H1 (cell line): Measurements from ENCODE around the gene KCNMA1. TPM values are rescaled to one million over a fixed set of nuclear protein-coding genes. Genes with fewer than 3 reads are reported as not detected.
A peak's percentile ranks its signal among the peaks of the same experiment; 100 is the strongest.

Experiments
- CTCF ChIA-PET: fragments of 300-600 bp; sonication (Branson Sonifier 250); formaldehyde crosslinking; loops from one replicate; lab custom pipeline; 2021; ENCODE audit not compliant: partially characterized antibody; lab: Charles Lee
- POLR2A ChIA-PET: fragments of 300-600 bp; sonication (Branson Sonifier 250); formaldehyde crosslinking; loops from one replicate; lab custom pipeline; 2021; ENCODE audit warnings: inconsistent platforms; ENCODE audit not compliant: partially characterized antibody; lab: Charles Lee
- DNase-seq, 2 experiments: peaks; one replicate each; pipeline versions ENCODE4 v3.0.0 to v3.0.0-alpha.2; 2010 to 2022; ENCODE audit warnings: low spot score in 2 of 2, low read depth in 1 of 2, mixed read lengths in 1 of 2
- FAIRE-seq: peaks from 2 replicates; lab custom pipeline; 2011; peaks lifted over from hg19 to GRCh38; lab: Jason Lieb, UNC
- H2AFZ ChIP-seq: 2 replicates; pipeline ENCODE4 v1.8.1; 2012; ENCODE audit warnings: low read length, inconsistent platforms
- H2AK5ac ChIP-seq: 2 replicates; pipeline ENCODE4 v1.6.1; 2013; ENCODE audit warnings: low read depth, low read length
- H2BK120ac ChIP-seq: replicated peaks from 2 replicates; pipeline ENCODE3; 2013; ENCODE audit warnings: low read depth, low read length, inconsistent platforms
- H2BK12ac ChIP-seq: 2 replicates; pipeline ENCODE4 v1.6.1; 2013; ENCODE audit warnings: low read depth, low read length
- H2BK15ac ChIP-seq: 2 replicates; pipeline ENCODE4 v1.6.1; 2013; ENCODE audit warnings: low read length
- H2BK20ac ChIP-seq: 2 replicates; pipeline ENCODE4 v1.6.1; 2013; ENCODE audit warnings: low read length
- H2BK5ac ChIP-seq: 2 replicates; pipeline ENCODE4 v1.6.1; 2013; ENCODE audit warnings: low read depth, low read length
- H3K14ac ChIP-seq: 2 replicates; pipeline ENCODE4 v1.6.1; 2013; ENCODE audit warnings: inconsistent platforms; ENCODE audit not compliant: insufficient read length
- H3K18ac ChIP-seq: 2 replicates; pipeline ENCODE4 v1.6.1; 2013; ENCODE audit warnings: low read length; ENCODE audit errors: extremely low read depth
- H3K23ac ChIP-seq: 2 replicates; pipeline ENCODE4 v1.6.1; 2013; ENCODE audit warnings: inconsistent platforms; ENCODE audit not compliant: insufficient read length
- H3K23me2 ChIP-seq: 2 replicates; pipeline ENCODE4 v1.6.1; 2013; ENCODE audit warnings: low read depth, low read length
- H3K27ac ChIP-seq: 2 replicates; pipeline ENCODE4 v1.6.1; 2011; ENCODE audit warnings: low read depth, low read length, inconsistent platforms
- H3K27me3 ChIP-seq, 4 experiments: replicated peaks in 1 of 4; 1 replicate in 1 of 4; 2 replicates in 3 of 4; pipeline versions ENCODE4 v1.6.1 to v1.8.1; 2011 to 2013; ENCODE audit warnings: low read length in 3 of 4, mild to moderate bottlenecking in 3 of 4, inconsistent platforms in 2 of 4, mixed read lengths in 2 of 4, moderate library complexity in 1 of 4; ENCODE audit not compliant: control insufficient read depth in 3 of 4, insufficient read depth in 3 of 4; ENCODE audit errors: extremely low read depth in 1 of 4
- H3K36me3 ChIP-seq, 4 experiments: 2 replicates each; pipeline versions ENCODE4 v1.6.1 to v1.8.1; 2011 to 2013; ENCODE audit warnings: mild to moderate bottlenecking in 4 of 4, low read length in 3 of 4, moderate library complexity in 2 of 4, control low read depth in 1 of 4, inconsistent platforms in 1 of 4; ENCODE audit not compliant: insufficient read depth in 4 of 4, control insufficient read depth in 2 of 4
- H3K4ac ChIP-seq: replicated peaks from 2 replicates; pipeline ENCODE3; 2013; ENCODE audit warnings: low read length, low read depth, mixed read lengths, inconsistent platforms; ENCODE audit not compliant: insufficient read length
- H3K4me1 ChIP-seq, 4 experiments: replicated peaks in 1 of 4; 1 replicate in 1 of 4; 2 replicates in 3 of 4; pipeline versions ENCODE4 v1.6.1 to v1.8.1; 2011 to 2013; ENCODE audit warnings: low read length in 3 of 4, inconsistent platforms in 2 of 4, mixed read lengths in 1 of 4; ENCODE audit not compliant: insufficient read depth in 4 of 4, control insufficient read depth in 3 of 4
- H3K4me2 ChIP-seq, 2 experiments: 2 replicates each; pipeline versions ENCODE4 v1.6.1 to v1.8.1; 2011 to 2013; ENCODE audit warnings: low read depth in 2 of 2, low read length in 2 of 2, control low read depth in 1 of 2, inconsistent platforms in 1 of 2, mild to moderate bottlenecking in 1 of 2; ENCODE audit not compliant: insufficient read depth in 1 of 2
- H3K4me3 ChIP-seq, 4 experiments: fragments of 200-600, 300-600 bp in 1 of 4; sonication (generic), shearing (Covaris generic), sonication (Bioruptor Twin) in 1 of 4; 2 replicates each; pipeline versions ENCODE4 v1.5.1 to v1.8.1; 2011 to 2016; ENCODE audit warnings: low read length in 4 of 4, low read depth in 3 of 4, control low read depth in 2 of 4, inconsistent platforms in 2 of 4, mild to moderate bottlenecking in 2 of 4, mixed read lengths in 1 of 4, moderate library complexity in 1 of 4; ENCODE audit not compliant: insufficient read depth in 2 of 4; ENCODE audit errors: extremely low read depth in 1 of 4
- H3K56ac ChIP-seq: replicated peaks from 2 replicates; pipeline ENCODE3; 2013; ENCODE audit warnings: low read depth, mild to moderate bottlenecking, mixed read lengths, low read length, inconsistent platforms; ENCODE audit not compliant: insufficient read length
- H3K79me1 ChIP-seq: 2 replicates; pipeline ENCODE4 v1.6.1; 2013; ENCODE audit warnings: low read depth, low read length, control low read depth
- H3K79me2 ChIP-seq, 2 experiments: 2 replicates each; pipeline versions ENCODE4 v1.6.1 to v1.8.1; 2012 to 2013; ENCODE audit warnings: low read length in 2 of 2, mild to moderate bottlenecking in 2 of 2, inconsistent platforms in 1 of 2; ENCODE audit not compliant: insufficient read depth in 2 of 2, control insufficient read depth in 1 of 2
- H3K9ac ChIP-seq, 4 experiments: replicated peaks in 1 of 4; 1 replicate in 1 of 4; 2 replicates in 3 of 4; pipeline versions ENCODE4 v1.6.1 to v1.8.1; 2011 to 2013; ENCODE audit warnings: low read depth in 3 of 4, low read length in 3 of 4, control low read depth in 2 of 4, mild to moderate bottlenecking in 2 of 4, moderate library complexity in 2 of 4, inconsistent platforms in 1 of 4; ENCODE audit errors: extremely low read depth in 1 of 4
- H3K9me3 ChIP-seq, 2 experiments: 2 replicates each; pipeline versions ENCODE4 v1.6.1 to v1.8.1; 2012 to 2013; ENCODE audit warnings: mild to moderate bottlenecking in 2 of 2, moderate library complexity in 2 of 2, control low read depth in 1 of 2, inconsistent platforms in 1 of 2, low read depth in 1 of 2, low read length in 1 of 2, mixed read lengths in 1 of 2; ENCODE audit not compliant: insufficient read depth in 2 of 2
- H4K20me1 ChIP-seq, 2 experiments: replicated peaks in 1 of 2; 2 replicates each; pipeline versions ENCODE3 to v1.8.1; 2011 to 2013; ENCODE audit warnings: inconsistent platforms in 2 of 2, low read length in 2 of 2, mild to moderate bottlenecking in 1 of 2; ENCODE audit not compliant: insufficient read depth in 2 of 2, control insufficient read depth in 1 of 2
- H4K5ac ChIP-seq: 2 replicates; pipeline ENCODE4 v1.6.1; 2013; ENCODE audit warnings: low read length, low read depth, mixed read lengths, inconsistent platforms; ENCODE audit not compliant: insufficient read length
- H4K8ac ChIP-seq: 2 replicates; pipeline ENCODE4 v1.8.0; 2013; ENCODE audit warnings: mild to moderate bottlenecking, moderate library complexity, low read length, inconsistent platforms; ENCODE audit not compliant: insufficient read depth; ENCODE audit errors: extremely low read depth
- H4K91ac ChIP-seq: replicated peaks from 2 replicates; pipeline ENCODE3; 2013; ENCODE audit warnings: low read length, mixed read lengths, inconsistent platforms; ENCODE audit not compliant: insufficient read length
- ASH2L ChIP-seq: fragments of 200-600, 300-600 bp; sonication (generic); IDR thresholded peaks from one replicate; pipeline ENCODE4 v1.7.1; 2017; ENCODE audit warnings: low read length
- CBX8 ChIP-seq: fragments of 300-800, 300-1000 bp; sonication (generic); IDR thresholded peaks from 2 replicates; pipeline ENCODE4 v1.7.1; 2016; ENCODE audit warnings: low read depth, low read length, borderline replicate concordance
- EP300 ChIP-seq, 2 experiments: IDR thresholded peaks; 1 replicate in 1 of 2; 2 replicates in 1 of 2; pipeline ENCODE4 v1.6.1; 2011 to 2012; ENCODE audit warnings: low read depth in 2 of 2, low read length in 2 of 2, mild to moderate bottlenecking in 2 of 2, borderline replicate concordance in 1 of 2, inconsistent platforms in 1 of 2, moderate library complexity in 1 of 2
- EZH2 ChIP-seq: fragments of 200-600 bp; sonication (generic); IDR thresholded peaks from 2 replicates; pipeline ENCODE4 v1.7.1; 2012; ENCODE audit warnings: low read depth, mild to moderate bottlenecking, moderate library complexity, low read length, inconsistent platforms; ENCODE audit not compliant: severe bottlenecking
- POLR2A ChIP-seq, 2 experiments: IDR thresholded peaks; 1 replicate in 1 of 2; 2 replicates in 1 of 2; pipeline ENCODE4 v1.6.1; 2011; ENCODE audit warnings: low read depth in 2 of 2, low read length in 2 of 2, mild to moderate bottlenecking in 2 of 2; ENCODE audit errors: control extremely low read depth in 1 of 2
- SIN3A ChIP-seq, 2 experiments: IDR thresholded peaks in 1 of 2; conservative IDR thresholded peaks in 1 of 2; 2 replicates each; pipeline ENCODE4 v1.6.1; 2011 to 2012; ENCODE audit warnings: low read length in 2 of 2, improper control_type of control experiment in 1 of 2, low read depth in 1 of 2, mild to moderate bottlenecking in 1 of 2
- SIRT6 ChIP-seq: IDR thresholded peaks from one replicate; pipeline ENCODE4 v1.7.1; 2012; ENCODE audit warnings: low read length, inconsistent platforms
- WGBS, 2 experiments: shearing (Covaris generic) in 1 of 2; methylation state at CpG; one replicate each; pipeline versions ENCODE4 v1.1.6 to v1.1.7; 2013 to 2015; ENCODE audit warnings: low lambda C conversion rate in 2 of 2, mixed read lengths in 2 of 2, inconsistent platforms in 1 of 2, low coverage in 1 of 2, missing lambda C conversion rate in 1 of 2; ENCODE audit not compliant: insufficient replicate concordance in 2 of 2, insufficient coverage in 1 of 2, insufficient read length in 1 of 2; ENCODE audit errors: extremely low coverage in 1 of 2, missing lambda C conversion rate in 1 of 2; 5-methylcytosine and 5-hydroxymethylcytosine counted together
- polyA plus RNA-seq, 7 experiments: library from polyadenylated mRNA; depleted of rRNA in 3 of 7; stranded (reverse) in 5 of 7; unstranded in 2 of 7; fragments of >200 nt in 5 of 7; fragments of 200-250 nt in 2 of 7; gene quantifications; 1 replicate in 5 of 7; 2 replicates in 1 of 7; 4 replicates in 1 of 7; pipeline versions ENCODE4 v1.2.1 to v1.2.3, GENCODE V29; 2011 to 2013; ENCODE audit warnings: missing spikeins in 2 of 7, mixed read lengths in 2 of 7
- total RNA-seq: library from RNA; stranded (reverse); fragmentation: NEBNext Ultra II Directional; extraction: Animal tissue kit (Norgen Biotek cat#: 25700); gene quantifications from 2 replicates; pipeline ENCODE4 v1.2.1, GENCODE V29; 2021
- TF ChIP-seq, protein P1 (sequence below), 3 experiments: IDR thresholded peaks; 1 replicate in 2 of 3; 2 replicates in 1 of 3; pipeline versions ENCODE4 v1.5.1 to v1.6.1; 2011; ENCODE audit warnings: low read length in 3 of 3, mild to moderate bottlenecking in 3 of 3, inconsistent platforms in 2 of 3, low read depth in 1 of 3, moderate library complexity in 1 of 3; ENCODE audit not compliant: insufficient read depth in 1 of 3; ENCODE audit errors: control extremely low read depth in 1 of 3

The KCNMA1 gene
- total and polyA plus RNA-seq, 2 of the 8 experiments (the other 6 are each of a cell fraction or from before 2014, with no cell fraction given), result 10.2 to 11.1 TPM

DNA sequence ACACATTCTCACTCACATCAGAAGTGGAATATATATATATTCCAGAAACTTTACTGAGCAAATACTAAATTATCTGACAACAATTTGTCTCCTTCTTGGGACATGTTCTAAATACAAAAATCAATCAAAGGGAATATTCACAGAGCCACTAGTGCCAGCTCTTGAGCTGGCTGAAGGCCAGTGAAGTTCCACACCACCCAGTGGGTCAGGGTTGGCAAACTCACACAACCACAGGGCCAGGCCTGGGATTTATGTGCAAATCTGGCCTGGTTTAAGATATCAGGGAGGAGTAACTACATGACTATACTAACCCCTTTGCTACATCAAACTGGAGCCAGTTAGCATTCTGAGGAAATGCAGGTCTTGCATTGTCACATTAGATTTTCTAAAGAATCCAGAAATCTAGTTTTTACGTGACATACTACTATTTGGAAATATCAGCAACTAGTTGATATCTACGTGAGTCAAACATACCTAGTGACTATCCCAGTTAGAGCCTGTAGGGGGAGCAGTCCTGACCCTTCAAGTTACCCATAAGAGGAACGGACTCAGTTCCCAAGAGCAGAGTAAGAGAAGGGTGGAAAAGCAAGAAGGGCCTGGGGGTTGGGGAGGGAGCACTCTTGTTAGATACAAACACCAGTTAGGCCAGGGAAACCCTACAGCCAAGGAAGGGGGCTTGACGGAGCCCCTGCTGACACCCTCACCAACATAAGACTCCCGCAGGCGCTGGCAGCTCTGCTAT, 600.4 kb downstream of the KCNMA1 start:
- Histone ChIP-seq H4K20me1 (no peaks in the 10 kb centered on the region), H3K27ac (no peak overlapping the region), H3K23me2 (no peaks in the 10 kb centered on the region), H2BK5ac (no peak overlapping the region), H2BK12ac (no peak overlapping the region), H3K4me1 (peaks cover 0 to 4% (median 2%) of the 10 kb centered on the region in 4 experiments; a peak in 4 of 7 replicates), H3K4ac (no peak overlapping the region), H3K56ac (no peak overlapping the region), H2BK15ac (no peak overlapping the region), H4K91ac (no peak overlapping the region), H2BK20ac (no peak overlapping the region; the same call in 1 of the 2 replicates), H3K23ac (no peak overlapping the region), H3K36me3 (no peaks in the 10 kb centered on the region), H3K27me3 (no peaks in the 10 kb centered on the region; a peak in 2 of 7 replicates), H3K9me3 (no peaks in the 10 kb centered on the region), H2AFZ (no peak overlapping the region), H2BK120ac (no peak overlapping the region), H3K9ac (no peak overlapping the region), H3K14ac (no peak overlapping the region), H3K79me1 (no peaks in the 10 kb centered on the region), H4K5ac (no peak overlapping the region), H3K18ac (peak overlapping the region; percentile 75; the same call in 1 of the 2 replicates), H3K4me2 (peak overlapping the region in 1 of 2 experiments; percentile 43; a peak in 1 of 4 replicates), H3K79me2 (no peaks in the 10 kb centered on the region), H4K8ac (no peak overlapping the region), H2AK5ac (no peak overlapping the region), H3K4me3 (0 out of 8 replicates have a peak overlapping the region, but pooled peaks of 1 of the 4 experiments have one; percentile 3)
- FAIRE-seq (peak; percentile 95), DNase-seq (peak; percentile 34 to 65)
- POLR2A ChIA-PET, result no interaction called here
- CTCF ChIA-PET, result interaction anchor here (0.9 to 4.9 kb wide), 29 partner anchors 9 to 1800 kb away, joined by 3 to 48 read pairs (median 3); no protein-coding TSS in a partner anchor
- WGBS, 2 experiments, result 52% methylated on average over 6 of the region's 6 CpGs; no CpG with 5 or more reads in 1 of the 2 experiments
- TF ChIP-seq EP300 (IDR thresholded peaks at IDR 0.05; ENCODE audit: borderline replicate concordance in 1 of 2, low read depth in 2 of 2, low read length in 2 of 2), result no peak
- TF ChIP-seq, protein P1, sequence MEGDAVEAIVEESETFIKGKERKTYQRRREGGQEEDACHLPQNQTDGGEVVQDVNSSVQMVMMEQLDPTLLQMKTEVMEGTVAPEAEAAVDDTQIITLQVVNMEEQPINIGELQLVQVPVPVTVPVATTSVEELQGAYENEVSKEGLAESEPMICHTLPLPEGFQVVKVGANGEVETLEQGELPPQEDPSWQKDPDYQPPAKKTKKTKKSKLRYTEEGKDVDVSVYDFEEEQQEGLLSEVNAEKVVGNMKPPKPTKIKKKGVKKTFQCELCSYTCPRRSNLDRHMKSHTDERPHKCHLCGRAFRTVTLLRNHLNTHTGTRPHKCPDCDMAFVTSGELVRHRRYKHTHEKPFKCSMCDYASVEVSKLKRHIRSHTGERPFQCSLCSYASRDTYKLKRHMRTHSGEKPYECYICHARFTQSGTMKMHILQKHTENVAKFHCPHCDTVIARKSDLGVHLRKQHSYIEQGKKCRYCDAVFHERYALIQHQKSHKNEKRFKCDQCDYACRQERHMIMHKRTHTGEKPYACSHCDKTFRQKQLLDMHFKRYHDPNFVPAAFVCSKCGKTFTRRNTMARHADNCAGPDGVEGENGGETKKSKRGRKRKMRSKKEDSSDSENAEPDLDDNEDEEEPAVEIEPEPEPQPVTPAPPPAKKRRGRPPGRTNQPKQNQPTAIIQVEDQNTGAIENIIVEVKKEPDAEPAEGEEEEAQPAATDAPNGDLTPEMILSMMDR (IDR thresholded peaks at IDR 0.05; ENCODE audit: control extremely low read depth in 1 of 3, insufficient read depth in 1 of 3, low read depth in 1 of 3, low read length in 3 of 3), result peak; percentile 15 to 76 (median 64)
- TF ChIP-seq POLR2A (IDR thresholded peaks at IDR 0.05; ENCODE audit: control extremely low read depth in 1 of 2, low read depth in 2 of 2, low read length in 2 of 2), result no peak
- TF ChIP-seq ASH2L, result peak; percentile 37
- TF ChIP-seq SIRT6, result no peak
- no peak for TF ChIP-seq CBX8
- TF ChIP-seq SIN3A (conservative IDR thresholded peaks at IDR 0.05 in 1 of 2, IDR thresholded peaks at IDR 0.05 in 1 of 2; ENCODE audit: low read depth in 1 of 2, low read length in 2 of 2), result no peak
- TF ChIP-seq EZH2, result no peak
